ENCODE data around the gene ADAM33. TPM values are rescaled to one million over a fixed set of nuclear protein-coding genes. Genes with fewer than 3 reads are reported as not detected.
A peak's percentile ranks its signal among the peaks of the same experiment; 100 is the strongest.

The ADAM33 gene
- total and polyA plus RNA-seq, 2 of the 13 experiments (the other 11 are each of a cell fraction or from before 2014, with no cell fraction given): not detected

- DNase-seq (ENCODE audit: low spot score) (no peak), FAIRE-seq (no peak), ATAC-seq (no peak)
- POLR2A ChIA-PET: no interaction called here
- H3K36me3 ChIP-seq (replicated peaks in 1 of 2; ENCODE audit: control insufficient read depth in 1 of 2, insufficient read depth in 2 of 2, low read length in 2 of 2): no peaks in the 10 kb centered on the region
- no peaks in the 10 kb centered on the region for H3K79me2 ChIP-seq (ENCODE audit: insufficient read depth, low read length)
- peaks cover 5% of the 10 kb centered on the region; the same call in 1 of the 2 replicates for H3K9me3 ChIP-seq (ENCODE audit: low read length)
- no peak overlapping the region for H3K4me2 ChIP-seq (ENCODE audit: low read depth, low read length)
- no TSS peak for BruUV-seq (replicated peaks)
- H4K20me1 ChIP-seq (ENCODE audit: insufficient read depth, low read length): no peaks in the 10 kb centered on the region; the same call in 1 of the 2 replicates
- H3K4me3 ChIP-seq (replicated peaks in 1 of 3; ENCODE audit: insufficient read depth in 1 of 3, low read depth in 2 of 3, low read length in 3 of 3): no peak overlapping the region
- WGBS (ENCODE audit: low lambda C conversion rate): 48% methylated on average over 5 of the region's 5 CpGs
- TF ChIP-seq JDP2 (CRISPR knock-in tag; IDR thresholded peaks at IDR 0.05; ENCODE audit: borderline replicate concordance): no peak
- 0 out of 2 replicates have a peak, but pooled peaks have one; percentile 56 for TF ChIP-seq ZNF354B (CRISPR knock-in tag; IDR thresholded peaks at IDR 0.05)
- intact Hi-C loops (cut with micrococcal nuclease; ENCODE audit: unreplicated experiment) (no loop called here), in situ Hi-C loops (cut with HindIII; ENCODE audit: extremely low pct_ligation_motif_present, low pct_unique_long_range_greater_than_20kb) (no loop called here)
- CTCF ChIA-PET (ENCODE audit: low intra/inter-chr PET ratio, low total read pairs): no interaction called here
- no peak overlapping the region for H3K9ac ChIP-seq (ENCODE audit: insufficient read depth, low read depth, low read length)
- H3K27ac ChIP-seq (ENCODE audit: extremely low read length, insufficient read depth, low read length): no peak overlapping the region
- peaks cover 24 to 77% of the 10 kb centered on the region in 2 experiments; a peak in 3 of 5 replicates for H3K27me3 ChIP-seq (ENCODE audit: control insufficient read depth in 1 of 2, insufficient read depth in 2 of 2, low read length in 2 of 2)
- H2AFZ ChIP-seq (ENCODE audit: low read length): no peak overlapping the region
- peaks cover 9% of the 10 kb centered on the region; the same call in 1 of the 2 replicates for H3K4me1 ChIP-seq (ENCODE audit: insufficient read depth, low read length)
These were observed 13.1 kb upstream of the ADAM33 start for GRCh38 chr20:3694864-3695263.

- ATAC-seq (no peak), FAIRE-seq (no peak)
- in situ Hi-C loops (cut with HindIII; ENCODE audit: extremely low pct_ligation_motif_present, low pct_unique_long_range_greater_than_20kb): no loop called here
These were observed 11.6 kb upstream of the ADAM33 start for GRCh38 chr20:3693376-3693775.

More at GRCh38 chr20:3693376-3693775, 11.6 kb upstream of the ADAM33 start:
- Histone ChIP-seq H4K20me1 (ENCODE audit: insufficient read depth, low read length) (no peaks in the 10 kb centered on the region; the same call in 1 of the 2 replicates), H3K79me2 (ENCODE audit: insufficient read depth, low read length) (no peaks in the 10 kb centered on the region), H3K27ac (ENCODE audit: extremely low read length, insufficient read depth, low read length) (no peak overlapping the region), H3K4me3 (replicated peaks in 1 of 3; ENCODE audit: insufficient read depth in 1 of 3, low read depth in 2 of 3, low read length in 3 of 3) (no peak overlapping the region), H3K27me3 (ENCODE audit: control insufficient read depth in 1 of 2, insufficient read depth in 2 of 2, low read length in 2 of 2) (peaks cover 23 to 80% of the 10 kb centered on the region in 2 experiments; a peak in 4 of 5 replicates), H3K9ac (ENCODE audit: insufficient read depth, low read depth, low read length) (no peak overlapping the region), H3K4me1 (ENCODE audit: insufficient read depth, low read length) (peaks cover 9% of the 10 kb centered on the region; the same call in 1 of the 2 replicates), H3K4me2 (ENCODE audit: low read depth, low read length) (no peak overlapping the region), H3K9me3 (ENCODE audit: low read length) (peaks cover 5% of the 10 kb centered on the region; the same call in 1 of the 2 replicates), H3K36me3 (replicated peaks in 1 of 2; ENCODE audit: control insufficient read depth in 1 of 2, insufficient read depth in 2 of 2, low read length in 2 of 2) (no peaks in the 10 kb centered on the region), H2AFZ (ENCODE audit: low read length) (no peak overlapping the region)
- intact Hi-C loops (cut with micrococcal nuclease; ENCODE audit: unreplicated experiment): no loop called here
- BruUV-seq (replicated peaks): no TSS peak
- CTCF ChIA-PET (ENCODE audit: low intra/inter-chr PET ratio, low total read pairs): no interaction called here
- POLR2A ChIA-PET: no interaction called here
- 36% methylated on average over 12 of the region's 13 CpGs for WGBS (ENCODE audit: low lambda C conversion rate)
- DNase-seq (ENCODE audit: low spot score): no peak
- TF ChIP-seq PAX8 (CRISPR knock-in tag; IDR thresholded peaks at IDR 0.05; ENCODE audit: borderline replicate concordance): 0 out of 2 replicates have a peak, but pooled peaks have one; percentile 4
- TF ChIP-seq ZNF737 (CRISPR knock-in tag; IDR thresholded peaks at IDR 0.05; ENCODE audit: borderline replicate concordance): no peak
- TF ChIP-seq, protein P1, sequence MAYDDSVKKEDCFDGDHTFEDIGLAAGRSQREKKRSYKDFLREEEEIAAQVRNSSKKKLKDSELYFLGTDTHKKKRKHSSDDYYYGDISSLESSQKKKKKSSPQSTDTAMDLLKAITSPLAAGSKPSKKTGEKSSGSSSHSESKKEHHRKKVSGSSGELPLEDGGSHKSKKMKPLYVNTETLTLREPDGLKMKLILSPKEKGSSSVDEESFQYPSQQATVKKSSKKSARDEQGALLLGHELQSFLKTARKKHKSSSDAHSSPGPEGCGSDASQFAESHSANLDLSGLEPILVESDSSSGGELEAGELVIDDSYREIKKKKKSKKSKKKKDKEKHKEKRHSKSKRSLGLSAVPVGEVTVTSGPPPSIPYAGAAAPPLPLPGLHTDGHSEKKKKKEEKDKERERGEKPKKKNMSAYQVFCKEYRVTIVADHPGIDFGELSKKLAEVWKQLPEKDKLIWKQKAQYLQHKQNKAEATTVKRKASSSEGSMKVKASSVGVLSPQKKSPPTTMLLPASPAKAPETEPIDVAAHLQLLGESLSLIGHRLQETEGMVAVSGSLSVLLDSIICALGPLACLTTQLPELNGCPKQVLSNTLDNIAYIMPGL (CRISPR knock-in tag; IDR thresholded peaks at IDR 0.05; ENCODE audit: borderline replicate concordance in 1 of 2, low read depth in 1 of 2): 0 out of 4 replicates have a peak, but pooled peaks of 1 of the 2 experiments have one; percentile 29
